Bronchus fibroblast of lung (primary cell): ENCODE measurements around the gene ZNF155. TPM values are rescaled to one million over a fixed set of nuclear protein-coding genes. Genes with fewer than 3 reads are reported as not detected.

ENCODE experiments used
- total RNA-seq: library from RNA; depleted of rRNA; stranded (reverse); fragments of >200 nt; gene quantifications from 2 replicates; pipeline ENCODE4 v1.2.3, GENCODE V29; 2015

ZNF155 gene
- total RNA-seq, result 2.9 and 4.8 TPM in 2 replicates

DNA sequence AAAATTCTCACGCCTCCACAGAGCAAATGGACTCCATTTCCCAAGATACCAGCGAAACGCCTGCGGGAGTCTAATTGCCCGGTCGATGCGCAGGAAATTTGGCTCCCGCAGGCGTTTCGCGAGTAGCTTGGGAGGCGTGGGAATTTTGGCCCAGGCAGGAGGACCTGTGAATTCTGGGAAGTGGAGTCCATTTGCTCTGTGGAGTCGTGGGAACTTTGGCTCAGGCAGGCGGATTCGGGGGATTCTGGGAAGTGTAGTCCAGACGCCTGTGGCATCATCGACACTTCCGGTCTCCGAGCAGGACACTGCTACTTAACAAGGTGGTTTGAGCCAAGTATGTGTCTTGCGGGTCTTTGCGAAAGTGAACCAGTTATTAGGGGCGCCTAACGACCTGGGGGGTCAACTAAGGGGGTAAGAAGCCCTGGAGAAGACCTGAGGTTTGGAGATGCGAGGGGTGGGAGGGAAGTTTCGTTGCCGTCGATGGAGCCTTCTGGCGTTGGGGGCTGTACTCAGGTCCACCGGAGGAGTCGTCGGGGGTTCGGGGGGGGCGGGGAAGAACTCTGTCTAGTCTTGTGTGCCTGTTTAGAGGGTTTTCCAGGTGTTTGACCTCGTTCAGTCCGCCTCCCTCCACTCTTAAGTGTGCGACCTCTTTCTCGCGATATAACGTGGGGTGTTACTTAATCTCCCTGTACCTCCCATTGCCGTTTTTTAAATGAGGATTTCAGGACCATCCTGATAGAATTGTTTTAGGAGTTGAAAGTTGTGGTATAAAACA, at the start of gene ZNF155:
Gene ZNF155, plus strand, starts transcription at position 277 of the 775 bp plus-strand sequence. CDS start 4,356 bp downstream, outside the sequence.

DNA sequence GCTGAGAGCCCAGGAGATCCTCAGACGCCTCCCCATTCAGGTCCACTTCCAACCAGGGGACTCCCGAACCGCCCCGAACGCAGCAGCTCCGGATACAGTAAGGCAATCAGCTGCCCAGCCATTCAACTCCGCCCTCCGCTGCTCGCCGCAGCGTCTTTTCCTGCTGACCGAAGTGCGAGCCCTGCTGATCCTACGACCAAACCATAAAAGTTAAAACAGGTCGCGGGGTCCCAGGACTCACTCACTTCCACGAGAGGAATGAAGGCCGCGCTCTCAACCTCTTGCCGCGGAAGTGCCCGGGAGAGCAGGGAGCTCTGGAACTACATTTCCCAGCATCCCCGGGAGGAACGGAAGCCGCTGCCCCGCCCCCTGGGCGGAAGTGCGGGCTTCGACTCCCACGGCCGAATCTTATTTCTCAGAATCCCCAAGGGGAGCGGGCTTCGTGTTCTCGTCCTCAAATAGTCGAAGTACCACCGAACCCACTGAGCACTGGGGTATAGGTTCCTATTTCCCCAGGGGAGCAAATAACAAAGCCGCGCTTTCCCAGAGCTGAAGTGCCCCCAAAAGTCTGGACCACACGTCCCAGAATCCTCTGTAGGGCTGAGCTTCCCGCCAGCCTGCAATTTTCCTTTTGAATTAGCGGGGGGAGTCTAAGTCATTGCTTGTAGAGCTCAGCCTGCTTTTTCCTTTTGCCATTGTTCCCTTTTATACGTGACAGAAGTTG, 48.8 kb upstream of the ZNF155 start, which contains the start of gene ZNF45:
Gene ZNF45, minus strand, starts transcription at position 298 of the 724 bp plus-strand sequence. CDS start 13,097 bp downstream, outside the sequence.

GRCh38 chr19:43950834-43951645, 32.9 kb upstream of the ZNF155 start, which contains the start of gene ZNF221:
TSS of gene ZNF221 (plus strand) at chr19:43951228. CDS start at chr19:43962727, 11,499 bp downstream.

GRCh38 chr19:44002566-44003460, 18.8 kb downstream of the ZNF155 start, which contains the start of gene ZNF230:
TSS of gene ZNF230 (plus strand) at chr19:44002957. CDS start at chr19:44007079, 4,122 bp downstream.

DNA sequence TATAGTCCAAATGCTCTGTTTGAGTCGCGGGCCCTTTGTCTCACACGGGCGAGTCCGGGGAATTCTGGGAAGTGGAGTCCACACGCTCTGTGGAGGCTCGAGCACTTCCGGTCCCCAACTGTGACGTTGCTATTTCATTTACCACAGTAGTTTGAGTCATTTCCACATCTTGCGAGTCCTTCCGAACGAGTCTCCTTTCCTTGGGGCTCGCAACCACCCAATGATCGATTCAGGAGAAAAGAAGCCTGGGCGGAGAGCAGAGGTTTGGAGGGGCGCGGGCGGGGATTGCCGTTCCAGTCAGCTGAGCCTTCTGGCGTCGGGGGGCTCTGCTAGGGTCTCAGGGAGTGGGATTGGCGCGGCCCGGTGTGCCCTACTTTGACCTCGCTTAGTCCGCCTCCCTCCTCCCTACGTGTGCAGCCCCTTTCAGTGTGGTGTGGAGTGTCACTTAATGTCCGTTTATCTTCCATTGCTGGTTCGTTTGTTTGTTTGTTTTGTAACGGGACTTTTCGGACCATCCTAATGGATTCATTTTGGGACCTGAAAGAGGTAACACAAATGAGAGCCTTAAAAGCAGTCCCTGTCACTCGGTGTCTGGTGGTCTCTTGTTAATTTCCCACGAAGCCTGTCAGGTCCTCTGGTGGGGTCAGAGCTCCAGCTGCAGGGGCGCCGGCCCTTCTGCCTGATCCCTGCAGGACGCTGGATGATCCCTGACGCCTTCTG, 41.4 kb downstream of the ZNF155 start, which contains the start of gene ZNF222:
Gene ZNF222, plus strand, starts transcription at position 163 of the 720 bp plus-strand sequence. Its CDS starts 58 bp downstream, at position 221.

Other genes starting within 250 kb of the ZNF155 start
- gene SMG9, start 229.2 kb upstream of the ZNF155 start, total RNA-seq, result 14.9 and 22.9 TPM in 2 replicates
- gene KCNN4, start 203.2 kb upstream of the ZNF155 start, total RNA-seq, result 0.17 and 0.74 TPM in 2 replicates
- gene LYPD5, start 181.7 kb upstream of the ZNF155 start, total RNA-seq, result 0.89 TPM in 1 of 2 replicates, not detected in the other
- 1.8 and 3.5 TPM in 2 replicates for gene ZNF283, start 156.9 kb upstream of the ZNF155 start, total RNA-seq
- 1.0 TPM in 2 replicates for gene ZNF404, start 100.2 kb upstream of the ZNF155 start, total RNA-seq
- gene ZNF45, start 48.9 kb upstream of the ZNF155 start, total RNA-seq, result 5.6 and 5.9 TPM in 2 replicates
- 1.9 and 3.0 TPM in 2 replicates for gene ZNF221, start 33.0 kb upstream of the ZNF155 start, total RNA-seq
- gene ZNF230, start 18.8 kb downstream of the ZNF155 start, total RNA-seq, result 1.2 and 2.2 TPM in 2 replicates
- gene ZNF222, start 41.2 kb downstream of the ZNF155 start, total RNA-seq, result 1.8 and 4.9 TPM in 2 replicates
- 2.4 and 3.5 TPM in 2 replicates for gene ZNF223, start 67.8 kb downstream of the ZNF155 start, total RNA-seq
- gene ZNF284, start 88.0 kb downstream of the ZNF155 start, total RNA-seq, result 0.74 and 1.0 TPM in 2 replicates
- gene ZNF224, start 110.2 kb downstream of the ZNF155 start, total RNA-seq, result 3.4 and 8.2 TPM in 2 replicates
- gene ZNF225, start 129.2 kb downstream of the ZNF155 start, total RNA-seq, result 1.5 and 2.4 TPM in 2 replicates
- 2.4 and 3.1 TPM in 2 replicates for gene ZNF234, start 157.4 kb downstream of the ZNF155 start, total RNA-seq
- gene ZNF226, start 180.9 kb downstream of the ZNF155 start, total RNA-seq, result 8.0 and 10.8 TPM in 2 replicates
- gene ZNF227, start 228.3 kb downstream of the ZNF155 start, total RNA-seq, result 6.1 and 7.1 TPM in 2 replicates